Central memory CD8-positive, alpha-beta T cell (primary cell): ENCODE results near the gene L3MBTL1.

Source experiments
- ATAC-seq: fragments of 150-1000 bp; cut with Tn5 transposase; replicated peaks from 2 replicates; pipeline ENCODE4 v1.10.0; 2022; ENCODE audit warnings: mild to moderate bottlenecking, moderate FRiP score, moderate number of reproducible peaks; ENCODE audit not compliant: poor library complexity, severe bottlenecking; ENCODE audit errors: extremely low read depth
- DNase-seq, 2 donors: peaks; one replicate each; pipeline ENCODE4 v3.0.0; 2021; ENCODE audit warnings: low spot score in 2 of 2
- H3K27ac Mint-ChIP-seq: one replicate; pipeline ENCODE4 v1.8.0; 2022; ENCODE audit warnings: low read depth, mild to moderate bottlenecking, moderate library complexity, mixed read lengths
- H3K27me3 Mint-ChIP-seq: one replicate; pipeline ENCODE4 v1.8.0; 2022; ENCODE audit warnings: mixed read lengths
- H3K36me3 Mint-ChIP-seq: one replicate; pipeline ENCODE4 v1.8.0; 2022; ENCODE audit warnings: mild to moderate bottlenecking, moderate library complexity, mixed read lengths; ENCODE audit not compliant: insufficient read depth
- H3K4me1 Mint-ChIP-seq: one replicate; pipeline ENCODE4 v1.8.0; 2022; ENCODE audit warnings: mixed read lengths
- H3K4me3 Mint-ChIP-seq: one replicate; pipeline ENCODE4 v1.8.0; 2022; ENCODE audit warnings: mild to moderate bottlenecking, moderate library complexity, mixed read lengths
- H3K9me3 Mint-ChIP-seq: one replicate; pipeline ENCODE4 v1.8.0; 2022; ENCODE audit warnings: mixed read lengths

The L3MBTL1 gene

DNA sequence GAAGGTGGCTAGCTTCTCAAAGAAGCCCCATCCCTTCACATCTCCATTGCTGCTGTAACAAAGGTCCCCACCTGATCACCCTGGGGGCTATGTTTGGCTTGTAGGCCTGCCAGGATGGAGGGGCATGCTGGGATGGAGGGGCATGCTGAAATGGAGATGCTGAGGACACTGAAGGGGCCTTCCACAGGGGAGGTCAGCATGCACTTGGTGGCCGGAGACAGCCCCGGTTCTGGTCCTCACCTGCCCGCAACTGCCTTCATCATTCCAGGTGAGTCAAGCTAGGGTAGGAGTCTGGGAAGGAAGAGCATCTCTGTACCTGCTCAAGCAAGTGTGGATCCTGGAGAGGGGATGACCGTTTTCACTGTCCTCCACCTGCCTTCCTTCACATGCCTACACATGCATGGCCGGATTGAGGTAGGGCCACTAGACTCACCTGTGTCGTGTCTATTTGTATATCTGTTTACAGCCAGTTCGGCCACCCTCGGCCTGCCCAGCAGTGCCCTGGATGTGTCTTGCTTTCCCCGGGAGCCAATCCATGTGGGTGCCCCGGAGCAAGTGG lies 6.0 kb downstream of the L3MBTL1 start:
- ATAC-seq (no peak), DNase-seq (no peak)
- Mint-ChIP-seq H3K4me3 (peak overlapping the region; percentile 96), H3K36me3 (peaks cover 11% of the 10 kb centered on the region), H3K4me1 (peaks cover 17% of the 10 kb centered on the region), H3K27ac (peak overlapping the region; percentile 91), H3K9me3 (no peaks in the 10 kb centered on the region), H3K27me3 (peaks cover 13% of the 10 kb centered on the region)

DNA sequence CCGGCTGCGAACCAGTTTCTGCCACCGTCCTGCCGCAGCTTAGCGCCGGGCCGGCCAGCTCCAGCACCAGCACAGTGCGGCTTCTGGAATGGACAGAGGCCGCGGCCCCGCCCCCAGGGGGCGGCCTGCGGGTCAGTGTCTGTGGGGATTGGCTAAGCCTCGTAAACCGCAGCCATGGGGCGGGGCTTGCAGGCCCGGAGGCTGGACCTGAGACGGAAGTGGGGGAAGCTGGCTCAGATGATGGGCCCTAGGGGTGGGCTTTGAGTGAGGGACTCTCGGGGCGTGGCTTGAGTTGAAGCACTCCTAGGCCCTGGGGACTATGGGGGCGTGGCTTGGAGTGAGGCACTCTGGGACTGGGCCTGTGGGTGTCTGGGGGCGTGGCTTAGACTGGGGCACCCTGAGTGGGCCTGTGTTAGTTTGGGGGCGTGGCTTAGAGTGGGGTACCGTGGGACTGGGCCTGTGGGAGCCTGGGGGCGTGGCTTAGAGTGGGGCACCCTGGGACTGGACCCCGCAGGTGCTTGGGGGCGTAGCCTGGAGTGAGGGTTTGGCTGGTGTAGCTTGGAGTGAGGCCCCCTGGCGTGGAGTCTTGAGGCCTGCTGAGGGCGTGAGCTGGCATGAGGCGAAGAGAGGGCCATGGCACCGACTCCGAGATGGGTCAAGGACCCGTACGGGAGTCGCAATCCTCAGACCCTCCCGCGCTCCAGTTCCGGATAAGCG lies 6.6 kb downstream of the L3MBTL1 start:
- H3K27ac Mint-ChIP-seq, result peak overlapping the region; percentile 91
- peaks cover 13% of the 10 kb centered on the region for H3K36me3 Mint-ChIP-seq
- peaks cover 7% of the 10 kb centered on the region for H3K27me3 Mint-ChIP-seq
- peak overlapping the region; percentile 96 for H3K4me3 Mint-ChIP-seq
- DNase-seq, result peak; percentile 78 to 94
- peaks cover 17% of the 10 kb centered on the region for H3K4me1 Mint-ChIP-seq
- no peaks in the 10 kb centered on the region for H3K9me3 Mint-ChIP-seq
- peak; percentile 86 for ATAC-seq

- no peak for DNase-seq
- Mint-ChIP-seq H3K27me3 (peaks cover 1% of the 10 kb centered on the region), H3K9me3 (no peaks in the 10 kb centered on the region), H3K36me3 (peaks cover 15% of the 10 kb centered on the region), H3K4me3 (peak overlapping the region; percentile 96), H3K27ac (peak overlapping the region; percentile 91), H3K4me1 (peaks cover 17% of the 10 kb centered on the region)
- ATAC-seq, result peak; percentile 21
These were observed 7.1 kb downstream of the L3MBTL1 start for GRCh38 chr20:43514648-43514999.

DNA sequence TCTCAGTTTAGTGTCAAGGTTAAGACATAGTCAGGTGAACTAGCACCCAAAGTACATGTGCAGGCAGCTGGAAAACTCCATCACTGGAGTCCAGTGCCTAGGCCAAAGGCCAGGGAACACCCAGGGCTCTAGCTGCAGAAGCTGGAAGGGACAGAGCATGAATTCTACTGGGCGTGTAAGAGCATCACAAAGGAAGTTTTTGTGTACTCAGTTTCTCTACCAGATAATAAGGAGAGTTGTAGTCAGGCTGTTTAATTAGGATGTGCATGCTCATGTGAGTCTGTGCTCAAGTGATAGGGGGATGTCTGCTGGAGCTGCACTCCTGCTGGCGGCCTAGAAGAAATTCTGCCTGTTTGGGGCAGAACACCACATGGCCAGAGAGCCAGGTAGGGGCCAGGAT lies 8.1 kb downstream of the L3MBTL1 start:
- DNase-seq (no peak), ATAC-seq (no peak)
- peaks cover 17% of the 10 kb centered on the region for H3K4me1 Mint-ChIP-seq
- H3K9me3 Mint-ChIP-seq, result no peaks in the 10 kb centered on the region
- peak overlapping the region; percentile 96 for H3K4me3 Mint-ChIP-seq
- H3K36me3 Mint-ChIP-seq, result peaks cover 15% of the 10 kb centered on the region
- H3K27ac Mint-ChIP-seq, result no peak overlapping the region
- H3K27me3 Mint-ChIP-seq, result no peaks in the 10 kb centered on the region

DNA sequence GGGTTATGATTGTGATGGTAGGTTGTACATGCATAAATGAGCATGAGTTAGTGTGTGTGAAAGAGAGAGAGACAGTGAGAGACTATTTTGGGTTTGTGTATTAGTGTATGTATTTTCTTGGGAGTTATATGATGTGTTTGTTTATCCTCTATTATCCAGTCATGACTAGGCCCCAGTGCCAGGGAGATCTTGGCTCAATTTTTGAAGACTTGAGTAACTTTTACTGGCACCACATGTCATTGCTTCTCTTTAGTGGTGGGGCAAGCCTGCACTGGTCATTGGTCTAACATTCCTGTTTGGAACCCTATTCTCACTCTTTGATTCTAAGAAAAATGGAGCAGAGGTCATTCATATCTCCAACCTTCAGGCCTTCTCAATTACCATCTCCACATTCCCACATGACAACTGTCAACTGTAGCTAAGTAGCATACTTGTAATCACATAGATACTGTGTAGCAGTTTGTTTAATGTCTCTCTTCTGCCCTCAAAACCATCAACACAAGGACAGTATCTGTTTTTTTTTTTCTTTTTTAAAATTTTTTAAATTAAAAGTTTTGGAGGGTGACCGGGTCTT lies 8.8 kb downstream of the L3MBTL1 start:
- Mint-ChIP-seq H3K36me3 (peaks cover 15% of the 10 kb centered on the region), H3K4me1 (peaks cover 17% of the 10 kb centered on the region), H3K27ac (no peak overlapping the region), H3K9me3 (no peaks in the 10 kb centered on the region), H3K4me3 (no peak overlapping the region), H3K27me3 (peaks cover 6% of the 10 kb centered on the region)
- ATAC-seq (no peak), DNase-seq (no peak)

- Mint-ChIP-seq H3K9me3 (no peaks in the 10 kb centered on the region), H3K4me3 (no peak overlapping the region), H3K27me3 (peaks cover 10% of the 10 kb centered on the region)
These were observed 12.7 kb downstream of the L3MBTL1 start for GRCh38 chr20:43520074-43520630.

DNA sequence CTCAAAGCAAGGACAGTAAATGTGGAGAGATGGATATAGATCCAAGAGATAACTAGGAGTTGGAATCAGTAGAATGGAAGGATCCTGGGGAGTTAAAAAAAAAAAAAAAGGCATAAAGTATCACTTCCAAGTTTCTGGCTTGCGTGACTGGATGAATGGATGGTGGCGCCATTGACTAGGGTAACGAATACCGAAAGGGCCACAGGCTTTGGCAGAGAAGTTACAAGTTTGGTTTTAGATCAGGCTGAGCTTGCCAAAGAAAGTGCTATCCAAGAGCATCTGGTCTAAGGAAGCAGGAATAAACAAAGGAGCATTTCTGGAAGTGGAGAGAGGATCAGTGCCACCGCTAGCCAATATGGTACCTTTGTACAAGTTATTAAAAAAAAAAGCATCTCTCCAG lies 17.5 kb downstream of the L3MBTL1 start:
- no peaks in the 10 kb centered on the region for H3K9me3 Mint-ChIP-seq
- peaks cover 10% of the 10 kb centered on the region for H3K27me3 Mint-ChIP-seq
- H3K36me3 Mint-ChIP-seq, result peaks cover 2% of the 10 kb centered on the region
- H3K27ac Mint-ChIP-seq, result no peak overlapping the region
- H3K4me3 Mint-ChIP-seq, result no peak overlapping the region
- H3K4me1 Mint-ChIP-seq, result no peaks in the 10 kb centered on the region
- ATAC-seq (no peak), DNase-seq (no peak)

More at GRCh38 chr20:43520074-43520630, 12.7 kb downstream of the L3MBTL1 start:
- ATAC-seq, result no peak
- Mint-ChIP-seq H3K27ac (no peak overlapping the region), H3K4me1 (peaks cover 10% of the 10 kb centered on the region), H3K36me3 (peaks cover 8% of the 10 kb centered on the region)
- DNase-seq, result no peak

DNA sequence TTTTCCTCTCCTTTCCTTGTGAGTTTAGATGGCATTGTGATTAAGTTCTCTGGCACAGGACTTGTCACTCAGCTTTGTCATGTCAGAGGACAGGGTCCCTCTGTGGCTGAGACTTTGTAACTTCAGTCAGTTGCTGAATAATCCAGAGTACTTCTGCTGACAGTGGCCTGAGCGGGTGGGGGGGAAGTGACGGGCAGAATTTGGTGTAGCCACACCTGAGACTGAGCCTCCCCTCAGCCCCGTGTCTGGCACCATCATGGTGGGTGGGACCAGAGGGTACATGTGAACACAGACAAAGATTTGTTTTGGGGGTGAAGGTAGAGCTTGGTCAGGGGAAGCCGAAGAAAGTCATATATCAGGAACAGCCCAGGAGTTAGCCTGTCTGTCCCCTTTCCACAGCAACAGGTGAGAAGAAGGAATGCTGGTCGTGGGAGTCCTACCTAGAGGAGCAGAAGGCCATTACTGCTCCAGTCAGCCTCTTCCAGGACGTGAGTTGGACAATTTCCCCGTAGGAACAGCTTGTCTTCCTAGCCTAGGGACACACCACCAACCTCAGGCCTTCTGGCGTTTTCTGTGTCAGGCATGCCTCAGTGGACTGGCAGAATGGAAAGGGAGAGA lies 20.9 kb downstream of the L3MBTL1 start:
- Mint-ChIP-seq H3K36me3 (peaks cover 2% of the 10 kb centered on the region), H3K4me3 (no peak overlapping the region), H3K27ac (no peak overlapping the region), H3K4me1 (no peaks in the 10 kb centered on the region), H3K27me3 (no peaks in the 10 kb centered on the region), H3K9me3 (no peaks in the 10 kb centered on the region)
- DNase-seq, result no peak
- no peak for ATAC-seq

DNA sequence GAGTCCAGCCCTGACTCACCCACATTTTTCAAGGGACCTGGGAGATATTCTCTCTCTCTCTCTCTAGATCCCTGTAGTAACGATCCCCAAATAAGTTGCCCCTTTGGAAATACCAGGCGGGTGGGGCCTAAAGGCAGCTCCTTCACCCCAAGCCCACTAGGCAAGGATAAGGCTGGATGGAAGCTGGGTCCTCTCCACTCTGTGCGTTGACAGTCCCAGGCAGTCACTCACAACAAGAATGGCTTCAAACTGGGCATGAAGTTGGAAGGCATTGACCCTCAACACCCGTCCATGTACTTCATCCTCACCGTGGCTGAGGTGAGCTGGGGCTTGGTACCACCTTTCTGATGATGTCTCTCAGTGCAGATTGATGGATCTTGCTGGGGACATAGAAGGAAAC lies 21.6 kb downstream of the L3MBTL1 start:
- ATAC-seq, result no peak
- DNase-seq, result no peak
- H3K27ac Mint-ChIP-seq, result no peak overlapping the region
- H3K27me3 Mint-ChIP-seq, result no peaks in the 10 kb centered on the region
- H3K9me3 Mint-ChIP-seq, result no peaks in the 10 kb centered on the region
- peaks cover 2% of the 10 kb centered on the region for H3K36me3 Mint-ChIP-seq
- no peak overlapping the region for H3K4me3 Mint-ChIP-seq
- no peaks in the 10 kb centered on the region for H3K4me1 Mint-ChIP-seq

GRCh38 chr20:43529457-43530153 lies 22.1 kb downstream of the L3MBTL1 start:
- Mint-ChIP-seq H3K27me3 (no peaks in the 10 kb centered on the region), H3K4me1 (no peaks in the 10 kb centered on the region), H3K9me3 (no peaks in the 10 kb centered on the region), H3K4me3 (no peak overlapping the region), H3K36me3 (peaks cover 2% of the 10 kb centered on the region), H3K27ac (no peak overlapping the region)
- no peak for ATAC-seq
- no peak for DNase-seq

GRCh38 chr20:43530321-43531090 lies 23.0 kb downstream of the L3MBTL1 start:
- ATAC-seq (no peak), DNase-seq (no peak)
- Mint-ChIP-seq H3K4me3 (no peak overlapping the region), H3K4me1 (no peaks in the 10 kb centered on the region), H3K36me3 (peaks cover 2% of the 10 kb centered on the region), H3K9me3 (no peaks in the 10 kb centered on the region), H3K27me3 (no peaks in the 10 kb centered on the region), H3K27ac (no peak overlapping the region)

GRCh38 chr20:43531091-43531443 lies 23.6 kb downstream of the L3MBTL1 start:
- ATAC-seq (no peak), DNase-seq (no peak)
- Mint-ChIP-seq H3K36me3 (peaks cover 4% of the 10 kb centered on the region), H3K27me3 (no peaks in the 10 kb centered on the region), H3K9me3 (no peaks in the 10 kb centered on the region), H3K27ac (no peak overlapping the region), H3K4me1 (no peaks in the 10 kb centered on the region), H3K4me3 (no peak overlapping the region)
